ENCODE results near the gene KCNS3. TPM values are rescaled to one million over a fixed set of nuclear protein-coding genes. Genes with fewer than 3 reads are reported as not detected.

KCNS3 gene
- total and polyA plus RNA-seq, 2 of the 4 experiments (the other 2 are of a cell fraction): 2.9 to 4.3 TPM

DNA sequence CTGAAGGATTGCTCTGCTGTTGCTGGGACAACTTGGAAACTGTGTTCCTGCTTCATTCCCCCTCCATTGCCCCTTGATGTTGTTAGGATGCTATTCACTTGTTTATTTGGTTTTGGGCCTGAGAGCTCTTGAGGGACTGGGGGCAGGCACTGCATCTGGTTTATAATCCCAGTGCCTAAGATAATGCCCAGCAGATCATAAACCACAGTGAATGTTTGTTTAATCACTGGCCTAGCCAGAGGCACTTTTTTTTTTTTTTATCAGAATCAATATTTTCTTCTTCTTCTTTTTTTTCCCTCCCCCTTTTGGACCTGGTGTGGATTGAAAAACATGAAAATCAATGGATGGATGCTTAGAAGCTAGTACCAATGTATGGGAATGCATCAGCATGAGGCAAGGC lies 38.1 kb downstream of the KCNS3 start:
- no peak overlapping the region for H2AFZ ChIP-seq (replicated peaks; ENCODE audit: low read length, poor library complexity)
- H3K56ac ChIP-seq (ENCODE audit: extremely low read depth, insufficient read depth, low read length): no peak overlapping the region
- H3K23ac ChIP-seq (ENCODE audit: low read depth, low read length): no peak overlapping the region
- no peaks in the 10 kb centered on the region for H3K4me1 ChIP-seq (ENCODE audit: control insufficient read depth, insufficient read depth, low read length)
- in situ Hi-C loops (cut with MboI; ENCODE audit: low sequenced_read_pairs) (no loop called here), intact Hi-C loops (cut with micrococcal nuclease) (no loop called here), dilution Hi-C loops (cut with HindIII; ENCODE audit: low sequenced_read_pairs, unreplicated experiment) (no loop called here)
- no peak overlapping the region for H3K14ac ChIP-seq (replicated peaks; ENCODE audit: low read depth, low read length)
- no peak overlapping the region for H2AK5ac ChIP-seq (ENCODE audit: low read depth, low read length)
- H3K9ac ChIP-seq (ENCODE audit: low read depth, low read length): no peak overlapping the region
- H3K27me3 ChIP-seq (ENCODE audit: control insufficient read depth, insufficient read depth, low read length): no peaks in the 10 kb centered on the region; the same call in 1 of the 2 replicates
- no peak overlapping the region for H2BK20ac ChIP-seq (ENCODE audit: low read depth, low read length)
- no peak overlapping the region for H3K27ac ChIP-seq (ENCODE audit: insufficient read depth, low read length)
- ChIA-PET POLR2A (ENCODE audit: unreplicated experiment) (no interaction called here), CTCF (no interaction called here)
- H3K4ac ChIP-seq (ENCODE audit: low read depth, low read length): no peak overlapping the region
- DNase-seq (no peak), ATAC-seq (ENCODE audit: low read depth) (no peak)
- no peak overlapping the region for H2BK120ac ChIP-seq (ENCODE audit: low read depth, low read length)
- no peaks in the 10 kb centered on the region for H4K20me1 ChIP-seq (ENCODE audit: insufficient read depth, low read length)
- TF ChIP-seq, protein P1, sequence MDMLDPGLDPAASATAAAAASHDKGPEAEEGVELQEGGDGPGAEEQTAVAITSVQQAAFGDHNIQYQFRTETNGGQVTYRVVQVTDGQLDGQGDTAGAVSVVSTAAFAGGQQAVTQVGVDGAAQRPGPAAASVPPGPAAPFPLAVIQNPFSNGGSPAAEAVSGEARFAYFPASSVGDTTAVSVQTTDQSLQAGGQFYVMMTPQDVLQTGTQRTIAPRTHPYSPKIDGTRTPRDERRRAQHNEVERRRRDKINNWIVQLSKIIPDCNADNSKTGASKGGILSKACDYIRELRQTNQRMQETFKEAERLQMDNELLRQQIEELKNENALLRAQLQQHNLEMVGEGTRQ (IDR thresholded peaks at IDR 0.05; ENCODE audit: low read depth, low read length): no peak
- TF ChIP-seq BHLHE40 (IDR thresholded peaks at IDR 0.05; ENCODE audit: low read depth, low read length): no peak
- no peak for TF ChIP-seq RCOR1 (IDR thresholded peaks at IDR 0.05; ENCODE audit: insufficient replicate concordance, low read length)
- TF ChIP-seq CHD1 (IDR thresholded peaks at IDR 0.05; ENCODE audit: low read depth, low read length): no peak
- TF ChIP-seq NFE2L2 (IDR thresholded peaks at IDR 0.05; ENCODE audit: low read depth, low read length): no peak
- no peak for TF ChIP-seq RFX5 (IDR thresholded peaks at IDR 0.05; ENCODE audit: low read depth, low read length)
- TF ChIP-seq MAFK (IDR thresholded peaks at IDR 0.05; ENCODE audit: low read depth, low read length): no peak
- TF ChIP-seq, protein P2, sequence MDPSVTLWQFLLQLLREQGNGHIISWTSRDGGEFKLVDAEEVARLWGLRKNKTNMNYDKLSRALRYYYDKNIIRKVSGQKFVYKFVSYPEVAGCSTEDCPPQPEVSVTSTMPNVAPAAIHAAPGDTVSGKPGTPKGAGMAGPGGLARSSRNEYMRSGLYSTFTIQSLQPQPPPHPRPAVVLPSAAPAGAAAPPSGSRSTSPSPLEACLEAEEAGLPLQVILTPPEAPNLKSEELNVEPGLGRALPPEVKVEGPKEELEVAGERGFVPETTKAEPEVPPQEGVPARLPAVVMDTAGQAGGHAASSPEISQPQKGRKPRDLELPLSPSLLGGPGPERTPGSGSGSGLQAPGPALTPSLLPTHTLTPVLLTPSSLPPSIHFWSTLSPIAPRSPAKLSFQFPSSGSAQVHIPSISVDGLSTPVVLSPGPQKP (IDR thresholded peaks at IDR 0.05; ENCODE audit: borderline replicate concordance, low read depth, low read length): no peak
- no peak for TF ChIP-seq SMC3 (IDR thresholded peaks at IDR 0.05; ENCODE audit: low read depth, low read length)
- TF ChIP-seq, protein P3, sequence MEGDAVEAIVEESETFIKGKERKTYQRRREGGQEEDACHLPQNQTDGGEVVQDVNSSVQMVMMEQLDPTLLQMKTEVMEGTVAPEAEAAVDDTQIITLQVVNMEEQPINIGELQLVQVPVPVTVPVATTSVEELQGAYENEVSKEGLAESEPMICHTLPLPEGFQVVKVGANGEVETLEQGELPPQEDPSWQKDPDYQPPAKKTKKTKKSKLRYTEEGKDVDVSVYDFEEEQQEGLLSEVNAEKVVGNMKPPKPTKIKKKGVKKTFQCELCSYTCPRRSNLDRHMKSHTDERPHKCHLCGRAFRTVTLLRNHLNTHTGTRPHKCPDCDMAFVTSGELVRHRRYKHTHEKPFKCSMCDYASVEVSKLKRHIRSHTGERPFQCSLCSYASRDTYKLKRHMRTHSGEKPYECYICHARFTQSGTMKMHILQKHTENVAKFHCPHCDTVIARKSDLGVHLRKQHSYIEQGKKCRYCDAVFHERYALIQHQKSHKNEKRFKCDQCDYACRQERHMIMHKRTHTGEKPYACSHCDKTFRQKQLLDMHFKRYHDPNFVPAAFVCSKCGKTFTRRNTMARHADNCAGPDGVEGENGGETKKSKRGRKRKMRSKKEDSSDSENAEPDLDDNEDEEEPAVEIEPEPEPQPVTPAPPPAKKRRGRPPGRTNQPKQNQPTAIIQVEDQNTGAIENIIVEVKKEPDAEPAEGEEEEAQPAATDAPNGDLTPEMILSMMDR (conservative IDR thresholded peaks at IDR 0.05; ENCODE audit: low read depth, low read length): no peak
- no peak for TF ChIP-seq MAZ (IDR thresholded peaks at IDR 0.05; ENCODE audit: borderline replicate concordance, low read depth, low read length)
- no peak for TF ChIP-seq MXI1 (IDR thresholded peaks at IDR 0.05; ENCODE audit: borderline replicate concordance, low read depth, low read length)
- no peak for TF ChIP-seq CEBPB (IDR thresholded peaks at IDR 0.05; ENCODE audit: low read depth, low read length)
- TF ChIP-seq FOS (IDR thresholded peaks at IDR 0.05; ENCODE audit: low read depth, low read length): no peak
- no peak for TF ChIP-seq POLR2A (IDR thresholded peaks at IDR 0.05; ENCODE audit: low read depth, low read length)
- no peak for TF ChIP-seq RAD21 (IDR thresholded peaks at IDR 0.05; ENCODE audit: low read length)
- no peak overlapping the region for H2BK5ac ChIP-seq (ENCODE audit: low read depth, low read length, poor library complexity, severe bottlenecking)
- no peak overlapping the region for H3K4me3 ChIP-seq (ENCODE audit: insufficient read depth, low read depth, low read length)
- no peak overlapping the region for H3K18ac ChIP-seq (ENCODE audit: low read depth, low read length)
- no peak overlapping the region for H3K4me2 ChIP-seq (ENCODE audit: low read depth, low read length)
- no peak overlapping the region for H2AK9ac ChIP-seq (replicated peaks; ENCODE audit: low read depth, low read length, poor library complexity)
- no peak overlapping the region for H2BK15ac ChIP-seq (ENCODE audit: low read depth, low read length)
- no peak overlapping the region for H4K91ac ChIP-seq (ENCODE audit: insufficient read depth, low read depth, low read length)
- no TSS peak for BruUV-seq (replicated peaks)
- H3K9me3 ChIP-seq (ENCODE audit: control insufficient read depth, insufficient read depth, low read length): no peaks in the 10 kb centered on the region
- H3K9me1 ChIP-seq (ENCODE audit: insufficient read depth, low read length): no peaks in the 10 kb centered on the region
- no peak overlapping the region for H4K5ac ChIP-seq (ENCODE audit: low read depth, low read length)
- H3K36me3 ChIP-seq (ENCODE audit: control insufficient read depth, insufficient read depth, low read length): no peaks in the 10 kb centered on the region
- H3K79me1 ChIP-seq (ENCODE audit: low read depth in 1 of 2, low read length in 2 of 2): no peaks in the 10 kb centered on the region; a peak in 1 of 4 replicates
- no peak overlapping the region for H4K8ac ChIP-seq (ENCODE audit: low read depth in 2 of 2, low read length in 2 of 2)

Data from IMR-90 (cell line).